Measurements from ENCODE around the gene ABCB6.
"Not testable (repeated sequence)": the region's sequence is repeated elsewhere in the genome, so short reads cannot be mapped to it uniquely, and the experiment has no call there.

Gene ABCB6

GRCh38 chr2:219218732-219219701 lies at the start of gene ABCB6:
Gene ABCB6, minus strand, starts transcription at chr2:219218958. Its CDS starts 285 bp downstream, at chr2:219218673.
- H3K4me3 ChIP-seq (ENCODE audit: low read depth, low read length) = peak within 1 kb of the TSS; percentile 63

GRCh38 chr2:219268294-219268693 lies 49.5 kb upstream of the ABCB6 start:
- no peak overlapping the region for H3K4me3 ChIP-seq (ENCODE audit: low read depth, low read length)

- H3K4me3 ChIP-seq (ENCODE audit: low read depth, low read length) = no peak overlapping the region
These were observed 48.1 kb upstream of the ABCB6 start for GRCh38 chr2:219266886-219267285.

GRCh38 chr2:219266232-219266631 lies 47.5 kb upstream of the ABCB6 start:
- H3K4me3 ChIP-seq (ENCODE audit: low read depth, low read length) = no peak overlapping the region

GRCh38 chr2:219261024-219261855 lies 42.5 kb upstream of the ABCB6 start:
- H3K4me3 ChIP-seq (ENCODE audit: low read depth, low read length) = no peak overlapping the region

GRCh38 chr2:219258942-219259341 lies 40.2 kb upstream of the ABCB6 start:
- not testable (repeated sequence) for H3K4me3 ChIP-seq (ENCODE audit: low read depth, low read length)

GRCh38 chr2:219254590-219255201 lies 35.9 kb upstream of the ABCB6 start:
- no peak overlapping the region for H3K4me3 ChIP-seq (ENCODE audit: low read depth, low read length)

GRCh38 chr2:219253753-219254589 lies 35.2 kb upstream of the ABCB6 start, which contains the start of gene TUBA4A:
Gene TUBA4A, minus strand, starts transcription at chr2:219253918. Its CDS starts 60 bp downstream, at chr2:219253858.
- H3K4me3 ChIP-seq (ENCODE audit: low read depth, low read length) = peak within 1 kb of the TSS; percentile 53

GRCh38 chr2:219252900-219253752 lies 34.4 kb upstream of the ABCB6 start, which contains the start of gene TUBA4B:
Gene TUBA4B, plus strand, starts transcription at chr2:219253243. Its CDS starts 165 bp downstream, at chr2:219253408.
- H3K4me3 ChIP-seq (ENCODE audit: low read depth, low read length) = peak within 1 kb of the TSS; percentile 53

GRCh38 chr2:219252570-219252899 lies 33.8 kb upstream of the ABCB6 start:
- peak overlapping the region; percentile 53 for H3K4me3 ChIP-seq (ENCODE audit: low read depth, low read length)

- H3K4me3 ChIP-seq (ENCODE audit: low read depth, low read length) = no peak overlapping the region
These were observed 33.3 kb upstream of the ABCB6 start for GRCh38 chr2:219252084-219252483.

- no peak overlapping the region for H3K4me3 ChIP-seq (ENCODE audit: low read depth, low read length)
These were observed 32.9 kb upstream of the ABCB6 start for GRCh38 chr2:219251656-219252055.

- H3K4me3 ChIP-seq (ENCODE audit: low read depth, low read length) = no peak overlapping the region
These were observed 31.5 kb upstream of the ABCB6 start for GRCh38 chr2:219250049-219250781.

- no peak overlapping the region for H3K4me3 ChIP-seq (ENCODE audit: low read depth, low read length)
These were observed 30.6 kb upstream of the ABCB6 start for GRCh38 chr2:219249203-219249980.

GRCh38 chr2:219248845-219249202 lies 30.1 kb upstream of the ABCB6 start:
- no peak overlapping the region for H3K4me3 ChIP-seq (ENCODE audit: low read depth, low read length)

GRCh38 chr2:219247678-219248642 lies 29.2 kb upstream of the ABCB6 start:
- H3K4me3 ChIP-seq (ENCODE audit: low read depth, low read length) = no peak overlapping the region

- no peak overlapping the region for H3K4me3 ChIP-seq (ENCODE audit: low read depth, low read length)
These were observed 27.8 kb upstream of the ABCB6 start for GRCh38 chr2:219246559-219246958.
